ENCODE measurements around the gene CDKL2.
"Not testable (repeated sequence)": the region's sequence is repeated elsewhere in the genome, so short reads cannot be mapped to it uniquely, and the experiment has no call there.

Gene CDKL2

DNA sequence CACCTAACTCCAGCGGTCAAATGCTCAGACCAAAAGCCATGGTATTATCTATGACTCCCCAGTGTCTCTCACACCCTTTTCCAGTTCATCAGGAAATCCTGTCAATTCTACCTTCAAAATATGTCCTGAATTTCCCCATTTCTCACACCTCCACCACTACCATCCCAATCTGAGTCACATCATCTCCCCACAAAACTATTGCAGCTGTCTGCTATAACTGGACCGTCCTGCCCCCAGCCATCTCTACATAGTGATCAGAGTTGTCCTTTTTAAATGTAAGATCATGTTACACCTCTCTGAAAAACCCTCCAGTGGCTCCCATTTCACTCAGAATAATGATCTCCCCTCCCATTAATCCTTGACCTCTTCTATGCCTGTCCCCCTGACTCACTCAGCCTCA, 81.3 kb downstream of the CDKL2 start:
- DNase-seq = no peak

GRCh38 chr4:75547647-75548387, 82.5 kb downstream of the CDKL2 start:
- DNase-seq = no peak

- no peak for DNase-seq
Observed at GRCh38 chr4:75545526-75545925, 84.8 kb downstream of the CDKL2 start.

GRCh38 chr4:75544870-75545269, 85.5 kb downstream of the CDKL2 start:
- DNase-seq = no peak

- not testable (repeated sequence) for DNase-seq
Observed at GRCh38 chr4:75544220-75544619, 86.1 kb downstream of the CDKL2 start.

DNA sequence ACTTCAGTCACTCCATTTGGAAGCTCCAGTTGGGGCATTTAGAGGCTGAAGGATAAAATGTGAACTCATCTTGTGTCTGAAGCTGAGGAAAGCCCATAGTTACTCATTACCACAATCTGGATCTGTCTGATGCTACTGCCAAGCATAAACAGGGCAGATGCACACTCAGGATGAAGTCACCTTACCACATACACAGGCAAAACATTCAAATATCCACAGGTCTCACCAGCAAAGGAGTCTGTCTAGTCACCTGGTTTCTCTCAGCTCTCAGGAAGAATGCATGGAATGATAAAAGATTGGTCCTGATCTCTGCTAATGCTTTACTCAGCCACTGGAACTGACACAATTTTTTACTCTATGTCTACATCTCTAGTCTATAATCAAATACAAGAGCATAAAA, 87.5 kb downstream of the CDKL2 start:
- no peak for DNase-seq

DNA sequence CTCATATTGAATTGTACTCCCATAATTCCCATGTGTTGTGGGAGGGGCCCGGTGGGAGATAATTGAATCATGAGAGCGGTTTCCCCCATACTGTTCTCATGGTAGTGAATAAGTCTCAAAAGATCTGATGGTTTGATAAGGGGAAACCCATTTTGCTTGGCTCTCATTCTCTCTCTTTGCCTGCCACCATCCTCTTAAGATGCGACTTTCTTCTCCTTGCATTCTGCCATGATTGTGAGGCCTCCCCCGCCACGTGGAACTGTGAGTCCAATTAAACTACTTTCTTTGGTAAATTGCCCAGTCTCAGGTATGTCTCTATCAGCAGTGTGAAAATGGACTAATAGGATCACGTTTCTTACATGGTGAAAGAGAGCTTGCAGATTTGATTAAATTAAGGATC, 93.0 kb downstream of the CDKL2 start:
- not testable (repeated sequence) for DNase-seq

- not testable (repeated sequence) for DNase-seq
Observed at GRCh38 chr4:75533926-75534325, 96.4 kb downstream of the CDKL2 start.

GRCh38 chr4:75533339-75533887, 96.9 kb downstream of the CDKL2 start:
- not testable (repeated sequence) for DNase-seq

DNA sequence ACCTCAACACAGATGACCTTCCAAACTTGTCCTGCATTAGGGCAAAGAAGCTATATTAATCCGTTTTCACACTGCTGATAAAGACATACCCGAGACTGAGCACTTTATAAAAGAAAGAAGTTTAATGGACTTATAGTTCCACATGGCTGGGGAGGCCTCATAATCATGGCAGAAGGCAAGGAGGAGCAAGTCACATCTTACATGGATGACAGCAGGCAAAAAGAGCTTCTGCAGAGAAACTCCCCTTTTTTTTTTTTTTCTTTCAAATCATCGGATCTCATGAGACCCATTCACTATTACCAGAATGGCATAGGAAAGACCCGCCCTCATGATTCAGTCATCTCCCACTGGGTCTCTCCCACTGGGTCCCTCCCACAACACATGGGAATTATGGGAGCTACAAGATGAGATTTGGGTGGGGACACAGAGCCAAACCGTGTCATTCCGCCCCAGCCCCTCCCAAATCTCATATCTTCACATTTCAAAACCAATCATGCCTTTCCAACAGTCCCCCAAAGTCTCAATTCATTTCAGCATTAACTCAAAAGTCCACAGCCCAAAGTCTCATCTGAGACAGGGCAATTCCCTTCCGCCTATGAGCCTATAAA, 98.7 kb downstream of the CDKL2 start:
- DNase-seq = not testable (repeated sequence)

- DNase-seq = no peak
Observed at GRCh38 chr4:75530556-75531322, 99.6 kb downstream of the CDKL2 start.

Measured in right hindlimb (tissue), 1 donor.